Activated naive CD4-positive, alpha-beta T cell treated with anti-CD3 and anti-CD28 coated beads, Interleukin-2, amount 10 ng/mL, durations not matched to agents 7 days and 5 days (primary cell): ENCODE results near the gene MANF.
"Not testable (repeated sequence)": the region's sequence is repeated elsewhere in the genome, so short reads cannot be mapped to it uniquely, and the experiment has no call there.

Experiments
- CTCF ChIA-PET: fragments of 350-600 bp; sonication (Branson Sonifier 250); formaldehyde crosslinking; loops from one replicate; lab custom pipeline; 2021; ENCODE audit warnings: antibody characterized with exemption; lab: Charles Lee
- DNase-seq: peaks from one replicate; pipeline ENCODE4 v3.0.0-alpha.2; 2020
- H3K27ac Mint-ChIP-seq: one replicate; pipeline ENCODE4 v1.8.0; 2021; ENCODE audit warnings: mild to moderate bottlenecking, moderate library complexity, mixed read lengths
- H3K27me3 Mint-ChIP-seq: one replicate; pipeline ENCODE4 v1.8.0; 2021; ENCODE audit warnings: mild to moderate bottlenecking, mixed read lengths
- H3K36me3 Mint-ChIP-seq: one replicate; pipeline ENCODE4 v1.8.0; 2021; ENCODE audit warnings: mixed read lengths
- H3K4me1 Mint-ChIP-seq: one replicate; pipeline ENCODE4 v1.8.0; 2021; ENCODE audit warnings: mixed read lengths
- H3K4me3 Mint-ChIP-seq: one replicate; pipeline ENCODE4 v1.8.0; 2021; ENCODE audit warnings: mild to moderate bottlenecking, moderate library complexity, mixed read lengths
- H3K9me3 Mint-ChIP-seq: one replicate; pipeline ENCODE4 v1.8.0; 2021; ENCODE audit warnings: mixed read lengths

The MANF gene

GRCh38 chr3:51379301-51379700 is 5.8 kb upstream of the MANF start:
- Mint-ChIP-seq H3K4me1 (peaks cover 28% of the 10 kb centered on the region), H3K36me3 (peaks cover 7% of the 10 kb centered on the region), H3K9me3 (no peaks in the 10 kb centered on the region), H3K27me3 (peaks cover 5% of the 10 kb centered on the region), H3K27ac (no peak overlapping the region), H3K4me3 (no peak overlapping the region)
- DNase-seq, result peak; percentile 20
- CTCF ChIA-PET, result interaction anchor here (0.6 to 1.2 kb wide), 3 partner anchors 10 to 407 kb away, joined by 3 to 6 read pairs (median 3); no protein-coding TSS in a partner anchor

GRCh38 chr3:51379746-51380455 is 5.2 kb upstream of the MANF start:
- H3K36me3 Mint-ChIP-seq, result peaks cover 7% of the 10 kb centered on the region
- CTCF ChIA-PET, result interaction anchor here (0.6 to 1.2 kb wide), 2 partner anchors 10 to 339 kb away, joined by 3 to 6 read pairs; no protein-coding TSS in a partner anchor
- peaks cover 3% of the 10 kb centered on the region for H3K27me3 Mint-ChIP-seq
- no peak overlapping the region for H3K4me3 Mint-ChIP-seq
- DNase-seq, result peak; percentile 15
- H3K9me3 Mint-ChIP-seq, result no peaks in the 10 kb centered on the region
- H3K27ac Mint-ChIP-seq, result no peak overlapping the region
- H3K4me1 Mint-ChIP-seq, result peaks cover 28% of the 10 kb centered on the region

GRCh38 chr3:51380601-51381332 is 4.3 kb upstream of the MANF start:
- Mint-ChIP-seq H3K27ac (no peak overlapping the region), H3K4me1 (peaks cover 31% of the 10 kb centered on the region), H3K36me3 (peaks cover 10% of the 10 kb centered on the region), H3K27me3 (no peaks in the 10 kb centered on the region), H3K4me3 (no peak overlapping the region), H3K9me3 (no peaks in the 10 kb centered on the region)
- CTCF ChIA-PET, result interaction anchor here (1.2 kb wide), 1 partner anchor 9 kb away, joined by 6 read pairs; no protein-coding TSS in a partner anchor
- peak; percentile 11 for DNase-seq

GRCh38 chr3:51381333-51381705 is 3.8 kb upstream of the MANF start:
- no peaks in the 10 kb centered on the region for H3K9me3 Mint-ChIP-seq
- CTCF ChIA-PET, result no interaction called here
- H3K27me3 Mint-ChIP-seq, result no peaks in the 10 kb centered on the region
- DNase-seq, result no peak
- H3K4me1 Mint-ChIP-seq, result peaks cover 37% of the 10 kb centered on the region
- no peak overlapping the region for H3K27ac Mint-ChIP-seq
- H3K4me3 Mint-ChIP-seq, result no peak overlapping the region
- H3K36me3 Mint-ChIP-seq, result peaks cover 16% of the 10 kb centered on the region

- Mint-ChIP-seq H3K27ac (no peak overlapping the region), H3K4me1 (peaks cover 45% of the 10 kb centered on the region), H3K27me3 (no peaks in the 10 kb centered on the region), H3K4me3 (no peak overlapping the region), H3K9me3 (no peaks in the 10 kb centered on the region), H3K36me3 (peaks cover 24% of the 10 kb centered on the region)
- DNase-seq, result peak; percentile 11
- CTCF ChIA-PET, result no interaction called here
Observed at GRCh38 chr3:51382076-51382745, 2.9 kb upstream of the MANF start.

- Mint-ChIP-seq H3K4me1 (peaks cover 48% of the 10 kb centered on the region), H3K27me3 (no peaks in the 10 kb centered on the region), H3K36me3 (peaks cover 31% of the 10 kb centered on the region), H3K9me3 (no peaks in the 10 kb centered on the region), H3K27ac (no peak overlapping the region), H3K4me3 (peak overlapping the region; percentile 99)
- DNase-seq, result peak; percentile 16
- CTCF ChIA-PET, result no interaction called here
Observed at GRCh38 chr3:51382947-51383578, 2.0 kb upstream of the MANF start.

- H3K27ac Mint-ChIP-seq, result peak overlapping the region; percentile 97
Observed at GRCh38 chr3:51384055-51384725, 901 bp upstream of the MANF start.

GRCh38 chr3:51385621-51386091 is 565 bp downstream of the MANF start:
- CTCF ChIA-PET, result interaction anchor here (1.5 to 1.8 kb wide), 3 partner anchors 14 to 769 kb away, joined by 4 to 10 read pairs (median 4); partner anchors contain the start of gene MAPKAPK3
- Mint-ChIP-seq H3K27ac (peak overlapping the region; percentile 92), H3K36me3 (peaks cover 45% of the 10 kb centered on the region), H3K4me1 (peaks cover 62% of the 10 kb centered on the region), H3K27me3 (no peaks in the 10 kb centered on the region), H3K9me3 (no peaks in the 10 kb centered on the region), H3K4me3 (peak overlapping the region; percentile 99)
- DNase-seq, result peak; percentile 25

More at GRCh38 chr3:51384055-51384725, 901 bp upstream of the MANF start:
- no peaks in the 10 kb centered on the region for H3K27me3 Mint-ChIP-seq
- CTCF ChIA-PET, result interaction anchor here (1.5 to 1.8 kb wide), 2 partner anchors 13 to 117 kb away, joined by 4 read pairs; no protein-coding TSS in a partner anchor
- no peaks in the 10 kb centered on the region for H3K9me3 Mint-ChIP-seq
- DNase-seq, result peak; percentile 43
- peaks cover 38% of the 10 kb centered on the region for H3K36me3 Mint-ChIP-seq
- H3K4me3 Mint-ChIP-seq, result peak overlapping the region; percentile 99
- peaks cover 52% of the 10 kb centered on the region for H3K4me1 Mint-ChIP-seq

- H3K9me3 Mint-ChIP-seq, result no peaks in the 10 kb centered on the region
- CTCF ChIA-PET, result interaction anchor here (1.7 to 1.8 kb wide), 2 partner anchors 15 to 770 kb away, joined by 4 to 10 read pairs; partner anchors contain the start of gene MAPKAPK3
- H3K4me3 Mint-ChIP-seq, result peak overlapping the region; percentile 99
- H3K27ac Mint-ChIP-seq, result peak overlapping the region; percentile 92
- no peaks in the 10 kb centered on the region for H3K27me3 Mint-ChIP-seq
- peaks cover 45% of the 10 kb centered on the region for H3K36me3 Mint-ChIP-seq
- peaks cover 65% of the 10 kb centered on the region for H3K4me1 Mint-ChIP-seq
- DNase-seq, result no peak
Observed at GRCh38 chr3:51386159-51386851, 1.2 kb downstream of the MANF start.

- Mint-ChIP-seq H3K4me3 (peak overlapping the region; percentile 99), H3K27me3 (no peaks in the 10 kb centered on the region), H3K9me3 (no peaks in the 10 kb centered on the region), H3K4me1 (peaks cover 67% of the 10 kb centered on the region), H3K27ac (peak overlapping the region; percentile 92), H3K36me3 (peaks cover 46% of the 10 kb centered on the region)
- DNase-seq, result no peak
- CTCF ChIA-PET, result interaction anchor here (1.3 to 4.4 kb wide), 5 partner anchors 114 to 771 kb away, joined by 3 to 32 read pairs (median 22); partner anchors contain the start of genes DCAF1 and MAPKAPK3
Observed at GRCh38 chr3:51386852-51387229, 1.8 kb downstream of the MANF start.

- CTCF ChIA-PET, result interaction anchor here (0.8 to 4.4 kb wide), 7 partner anchors 113 to 1019 kb away, joined by 3 to 32 read pairs (median 7); partner anchors contain the start of genes DCAF1 and MAPKAPK3
- H3K4me1 Mint-ChIP-seq, result peaks cover 68% of the 10 kb centered on the region
- H3K27me3 Mint-ChIP-seq, H3K9me3 Mint-ChIP-seq, DNase-seq, H3K27ac Mint-ChIP-seq: not testable (repeated sequence)
- H3K4me3 Mint-ChIP-seq, result peak overlapping the region; percentile 99
- H3K36me3 Mint-ChIP-seq, result peaks cover 46% of the 10 kb centered on the region
Observed at GRCh38 chr3:51387281-51387680, 2.2 kb downstream of the MANF start.

GRCh38 chr3:51388286-51389029 is 3.4 kb downstream of the MANF start:
- H3K4me3 Mint-ChIP-seq, result no peak overlapping the region
- H3K27ac Mint-ChIP-seq, result peak overlapping the region; percentile 55
- no peaks in the 10 kb centered on the region for H3K9me3 Mint-ChIP-seq
- CTCF ChIA-PET, result interaction anchor here (0.5 to 4.4 kb wide), 24 partner anchors 11 to 1020 kb away, joined by 3 to 40 read pairs (median 4); partner anchors contain the start of genes DCAF1 and MAPKAPK3
- peaks cover 73% of the 10 kb centered on the region for H3K4me1 Mint-ChIP-seq
- DNase-seq, result no peak
- H3K27me3 Mint-ChIP-seq, result no peaks in the 10 kb centered on the region
- H3K36me3 Mint-ChIP-seq, result peaks cover 50% of the 10 kb centered on the region
